NCI-H187 (cell line): ENCODE measurements around the gene FHIT.

Experiments used
- DNase-seq, 2 experiments: peaks; one replicate each; lab custom pipeline; 2025; lab: John Stamatoyannopoulos, UW

FHIT gene

DNA sequence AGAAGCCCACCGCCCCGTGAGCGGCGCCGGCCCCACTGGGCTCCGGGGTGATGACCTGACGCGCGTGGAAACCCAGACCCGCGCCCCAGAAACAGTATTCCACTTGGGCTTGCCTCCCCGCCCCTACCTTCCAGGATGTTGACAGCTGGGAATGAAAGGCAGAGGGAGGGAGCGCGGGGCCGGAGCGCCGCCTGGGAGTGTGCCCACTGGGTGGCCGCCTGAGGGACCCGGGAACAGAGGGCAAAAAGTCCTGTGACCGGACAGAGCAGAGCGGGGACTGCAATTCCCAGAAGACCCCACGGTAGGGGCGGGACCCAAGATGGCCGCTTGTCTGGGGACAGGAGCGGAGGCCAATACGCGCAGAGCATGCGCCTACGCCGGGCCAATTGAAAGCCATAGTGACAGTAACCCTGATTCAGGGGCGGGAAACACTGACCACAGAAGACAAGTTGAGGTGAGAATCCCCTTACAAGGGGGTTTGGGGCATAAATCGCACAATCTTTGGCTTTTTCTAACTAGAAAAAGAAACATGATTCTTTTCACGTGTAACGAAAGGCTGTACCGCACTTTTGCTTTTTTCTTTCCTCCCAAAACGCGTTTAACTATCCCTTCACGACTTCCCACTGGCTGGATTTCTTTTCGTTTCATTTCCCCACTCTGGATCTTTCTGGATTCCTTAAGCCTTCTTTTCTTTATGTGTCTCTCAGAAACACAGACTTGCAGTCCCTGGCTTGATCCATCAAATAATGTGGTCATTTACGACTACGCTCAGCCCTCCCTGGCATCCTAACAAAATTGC is at the start of gene FHIT:
Gene FHIT (minus strand): TSS at position 279 of the 799 bp plus-strand sequence.
- DNase-seq = peak; percentile 27 to 75

DNA sequence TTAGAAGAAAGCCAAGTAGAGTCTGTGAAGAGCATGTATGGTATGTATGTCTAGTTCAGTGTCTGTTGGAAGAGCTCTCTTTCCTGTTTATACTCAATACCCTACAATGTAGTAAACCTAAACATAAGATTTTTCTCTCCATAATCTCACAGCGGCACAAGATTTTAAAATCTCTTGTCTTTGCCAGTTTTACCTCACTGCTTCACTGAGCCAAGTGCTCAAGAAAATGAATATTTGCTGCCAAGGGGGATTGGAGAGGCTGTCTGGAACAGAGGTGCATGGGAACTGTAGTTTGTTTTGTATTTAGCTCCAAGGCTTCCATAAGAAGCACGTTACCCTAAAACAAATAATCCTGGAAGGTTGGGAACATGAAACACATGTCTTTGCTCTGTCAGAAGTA is 49.5 kb upstream of the FHIT start:
- DNase-seq = no peak

DNA sequence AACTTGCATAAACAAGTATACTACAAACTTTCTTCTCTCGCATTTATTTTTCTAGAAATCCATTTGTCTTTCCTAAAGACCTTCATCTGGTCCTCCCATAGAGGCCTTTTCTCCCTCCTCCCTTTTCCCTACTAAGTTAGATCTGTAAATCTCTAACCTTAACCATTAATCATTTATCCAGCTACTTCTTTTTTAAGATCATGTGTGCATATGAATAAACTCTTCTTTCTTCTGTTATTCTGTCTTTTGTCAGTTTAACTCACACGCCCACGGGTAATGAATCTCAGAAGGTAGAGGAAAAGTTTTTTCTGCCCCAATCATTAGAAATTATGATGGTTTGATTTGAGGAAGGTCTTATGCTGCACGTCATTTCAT is 48.7 kb upstream of the FHIT start:
- no peak for DNase-seq

DNA sequence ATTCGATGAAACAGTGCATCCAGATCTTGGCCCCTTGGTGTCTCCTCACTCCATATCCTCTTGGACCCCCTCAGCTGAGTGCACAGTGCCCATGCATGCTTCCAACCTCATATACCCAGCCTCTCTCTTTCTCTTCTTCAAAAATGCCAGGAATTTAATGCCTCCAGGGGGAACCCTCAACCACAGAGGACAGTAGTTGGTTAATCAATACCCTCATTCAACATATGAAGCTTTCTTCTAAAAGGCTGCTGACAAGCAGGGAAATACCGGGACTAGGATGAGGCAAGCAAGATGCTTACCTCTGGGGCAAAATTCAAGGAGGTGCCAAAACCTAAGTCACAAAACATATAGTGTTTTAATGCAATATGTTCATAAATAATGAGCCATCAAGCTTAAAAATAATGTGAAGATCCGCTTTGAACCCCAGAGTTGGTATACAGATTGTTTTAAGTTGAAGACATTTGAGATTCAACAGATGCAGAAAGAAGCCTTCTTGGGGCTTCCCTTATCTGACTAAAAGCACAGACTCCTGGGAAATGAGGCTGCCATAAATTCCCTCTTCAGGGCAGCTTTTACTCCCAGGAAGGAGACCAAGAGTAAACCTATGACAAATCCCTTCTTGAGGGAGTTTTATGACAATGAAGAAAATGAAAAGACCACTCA is 48.2 kb upstream of the FHIT start:
- no peak for DNase-seq

DNA sequence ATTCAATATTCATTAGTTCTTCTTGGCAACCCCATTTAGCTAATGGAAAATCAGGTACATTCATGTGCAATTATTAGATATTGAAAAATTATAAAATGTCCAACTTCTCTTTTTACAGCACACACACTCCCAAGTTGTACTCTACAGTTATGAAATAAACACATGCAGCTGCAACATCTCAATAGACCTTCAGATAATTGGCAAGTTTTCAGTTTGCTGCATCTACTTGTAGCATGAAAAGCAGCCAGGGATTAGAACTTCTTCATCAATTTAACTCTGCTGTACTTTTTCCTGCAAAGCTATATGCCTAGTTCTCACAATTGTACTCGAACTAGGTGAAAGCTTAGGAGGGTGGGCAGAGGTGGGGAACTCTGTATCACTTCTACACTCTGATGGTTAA is 46.6 kb upstream of the FHIT start:
- DNase-seq = no peak

DNA sequence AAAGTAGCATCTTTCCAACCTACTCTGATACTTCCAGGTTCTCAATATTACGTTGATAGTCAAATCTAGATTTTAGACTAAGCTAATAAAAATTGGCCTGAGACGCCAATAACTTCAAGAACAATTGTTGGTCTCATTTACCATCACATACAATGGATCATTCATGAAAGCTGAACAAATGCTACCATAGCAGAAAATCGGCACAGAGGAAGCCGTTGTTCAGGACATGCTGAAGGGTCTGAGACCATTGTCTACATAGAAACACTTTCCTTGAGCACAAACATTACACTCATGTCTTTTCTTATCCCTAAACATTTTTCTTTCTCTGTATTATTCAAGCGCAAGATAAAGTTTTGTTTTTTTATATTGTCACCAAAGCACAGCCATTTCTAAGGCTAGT is 37.2 kb upstream of the FHIT start:
- DNase-seq = no peak

DNA sequence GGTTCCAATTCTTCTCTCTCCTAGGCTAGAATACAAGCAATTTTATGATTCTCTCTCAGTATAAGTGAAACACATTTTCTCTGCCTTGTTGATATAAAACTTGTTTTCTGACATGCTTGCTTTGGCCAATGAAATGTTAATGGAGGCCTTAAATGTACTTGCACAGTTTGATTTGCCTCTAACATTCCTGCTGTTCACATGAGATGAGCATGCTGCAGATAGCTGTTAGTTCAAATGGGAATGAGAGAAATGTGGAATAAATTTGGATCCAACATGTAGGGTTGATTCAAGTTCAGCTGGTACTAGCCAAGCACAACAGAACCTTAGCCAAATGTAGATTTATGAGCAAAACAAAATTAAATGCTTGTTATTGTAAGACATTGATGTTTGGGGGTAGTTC is 32.6 kb upstream of the FHIT start:
- no peak for DNase-seq

DNA sequence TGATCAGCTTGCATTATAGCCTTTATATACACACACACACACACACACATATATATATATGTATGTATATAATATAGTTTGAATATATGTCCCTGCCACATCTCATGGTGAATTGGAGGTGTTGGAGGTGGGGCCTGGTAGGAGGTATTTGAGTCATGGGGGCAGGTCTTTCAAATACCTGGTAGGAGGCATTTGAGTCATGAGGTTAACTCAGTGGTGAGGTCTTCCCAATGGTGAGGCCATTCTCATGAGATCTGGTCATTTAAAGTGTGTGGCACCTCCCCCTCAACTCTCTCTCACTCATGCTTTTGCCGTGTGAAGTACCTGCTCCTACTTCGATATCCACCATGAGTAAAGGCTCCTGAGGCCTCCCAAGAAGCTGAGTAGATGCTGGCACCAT is 27.5 kb upstream of the FHIT start:
- DNase-seq = no peak

DNA sequence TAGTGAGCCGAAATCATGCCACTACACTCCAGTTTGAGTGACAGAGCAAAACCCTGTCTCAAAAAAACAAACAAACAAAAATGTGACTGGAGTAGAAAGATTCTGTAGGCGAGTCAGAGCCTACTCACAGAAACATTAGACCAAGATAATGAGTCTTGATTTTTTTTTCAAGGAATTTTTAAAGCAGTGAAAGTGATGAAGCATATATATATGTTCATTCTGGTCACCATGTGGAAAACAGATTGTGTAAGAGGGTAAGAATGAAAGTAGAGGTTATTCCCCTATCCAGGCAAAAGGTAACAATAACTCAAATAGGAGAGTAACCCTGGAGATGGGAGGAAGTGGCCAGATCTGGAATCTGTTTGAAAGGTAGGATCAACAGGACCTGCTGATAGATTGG is 26.2 kb upstream of the FHIT start:
- DNase-seq = no peak

DNA sequence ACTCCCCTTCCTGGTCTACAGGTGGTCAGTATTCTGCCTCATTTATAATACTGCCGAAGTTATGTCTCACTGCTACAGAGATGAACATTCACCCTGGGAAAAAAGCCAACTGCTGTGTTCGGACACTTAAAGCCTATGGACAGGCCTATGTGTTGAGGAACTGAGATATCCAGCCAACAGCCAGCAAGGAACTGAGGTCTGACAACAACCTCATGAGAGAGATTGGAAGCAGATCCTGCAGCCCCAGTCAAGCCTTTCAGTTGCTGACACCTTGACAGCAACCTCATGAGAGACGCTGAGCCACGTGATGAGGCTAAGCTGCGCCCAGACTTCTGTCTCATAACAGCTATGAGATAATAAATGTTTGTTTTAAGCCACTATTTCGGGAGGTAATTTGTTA is 18.2 kb upstream of the FHIT start:
- no peak for DNase-seq

DNA sequence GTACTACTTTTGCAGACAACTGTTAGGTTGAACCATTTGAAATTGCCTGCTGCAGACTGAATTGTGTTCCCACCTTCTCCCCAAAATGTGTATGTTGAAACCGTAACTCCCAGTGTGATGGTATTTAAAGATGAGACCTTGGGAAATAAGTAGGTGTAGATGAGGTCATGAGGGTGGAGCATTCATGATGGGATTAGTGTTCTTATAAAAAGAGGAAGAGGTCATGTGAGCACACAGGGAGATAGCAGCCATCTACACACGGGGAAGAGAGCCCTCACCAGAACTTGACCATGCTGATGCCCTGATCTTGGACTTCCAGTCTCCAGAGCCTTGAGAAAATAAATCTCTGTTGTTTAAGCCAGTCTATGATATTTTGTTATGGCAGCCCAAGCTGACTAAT is 17.4 kb upstream of the FHIT start:
- DNase-seq = no peak

DNA sequence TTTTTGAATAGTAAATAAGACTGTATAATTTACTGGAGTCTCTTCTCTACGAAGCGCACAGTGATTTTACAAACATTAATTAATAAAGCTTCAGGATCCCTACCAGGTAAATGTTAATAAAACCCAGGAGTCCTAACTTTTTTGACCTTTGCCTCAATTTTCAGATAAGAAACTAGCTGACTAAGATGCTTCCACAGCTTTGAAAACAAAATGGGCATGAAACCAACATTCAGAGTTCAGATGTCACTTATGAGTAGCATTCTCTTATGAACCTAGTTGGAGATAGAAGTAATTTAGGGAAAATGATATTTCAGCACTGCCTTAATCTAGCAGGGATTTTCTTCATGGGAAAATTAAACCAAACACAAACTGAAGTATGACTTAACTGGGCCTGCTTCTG is 13.0 kb upstream of the FHIT start:
- DNase-seq = no peak

DNA sequence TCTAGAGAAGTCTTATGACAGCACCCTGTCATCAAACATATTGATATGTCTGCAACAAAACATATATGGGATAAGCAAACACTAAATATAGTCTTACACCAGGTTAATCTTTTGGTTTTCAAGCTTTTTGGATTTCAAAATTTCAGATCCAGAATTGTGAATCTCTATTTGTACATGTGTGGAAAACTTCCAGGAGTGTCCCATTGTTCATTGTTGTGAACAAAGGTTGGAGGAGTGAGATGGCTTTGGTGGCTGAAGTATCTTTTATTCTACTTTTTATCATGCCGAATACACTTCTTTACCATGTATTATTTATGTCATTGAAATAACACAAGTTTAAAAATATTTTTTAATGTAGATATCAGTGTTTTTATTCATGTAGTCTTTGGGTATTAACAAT is 5.9 kb upstream of the FHIT start:
- no peak for DNase-seq

DNA sequence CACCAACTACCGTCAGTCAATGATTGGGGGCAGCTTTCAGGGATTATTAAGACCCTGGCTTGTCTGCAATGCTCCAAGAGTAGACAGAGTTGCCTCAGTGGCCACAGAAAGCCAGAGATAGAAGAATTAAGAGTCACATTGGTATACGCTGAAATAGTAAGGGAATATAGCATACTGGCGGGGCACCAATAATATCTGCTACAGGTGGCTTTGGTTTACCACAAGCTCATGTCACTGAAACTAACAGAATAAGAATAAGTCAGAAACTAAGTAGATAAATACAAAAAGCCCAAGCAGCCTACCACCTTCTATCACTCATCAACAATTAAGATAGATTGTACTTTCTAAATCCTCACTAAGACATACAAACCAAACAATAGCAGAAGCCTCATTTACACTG is 2.5 kb upstream of the FHIT start:
- DNase-seq = no peak

DNA sequence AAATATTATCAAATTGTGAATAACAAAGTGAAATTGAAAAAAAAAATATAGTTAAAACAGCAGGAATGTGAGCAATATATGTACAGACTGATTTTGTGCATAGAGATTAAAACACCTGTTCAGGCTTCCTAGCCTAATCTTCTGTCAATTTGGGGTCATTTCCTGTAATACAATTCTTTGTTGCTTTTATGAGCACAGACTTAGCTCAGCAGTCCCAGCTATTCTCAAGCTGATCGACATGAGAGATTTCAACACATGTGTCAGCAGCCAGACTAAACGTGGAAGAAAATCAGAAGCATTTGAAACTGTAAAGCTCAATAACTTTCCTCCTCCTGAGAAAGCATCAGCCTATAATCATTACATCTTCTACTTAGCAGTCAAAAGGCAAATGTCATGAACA is 1.6 kb upstream of the FHIT start:
- no peak for DNase-seq

DNA sequence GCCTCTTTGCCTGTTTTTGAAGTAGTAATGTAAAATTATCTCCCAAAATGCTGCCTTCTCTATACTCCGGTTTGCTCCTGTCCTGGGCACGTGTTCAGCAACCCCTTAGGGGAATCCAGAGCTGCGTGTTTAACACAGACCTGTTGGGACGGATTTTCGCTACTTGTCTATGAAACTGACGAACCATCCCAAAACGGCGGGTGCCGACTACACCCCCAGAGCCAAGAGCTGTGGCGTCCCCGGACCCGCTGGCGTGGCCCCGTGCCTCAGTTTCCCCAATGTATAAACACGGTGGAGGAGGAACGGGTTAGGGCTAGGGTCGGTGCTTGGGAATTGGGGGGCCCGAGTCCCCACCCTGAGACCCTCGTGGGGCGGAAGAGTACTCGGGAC is 473 bp downstream of the FHIT start:
- DNase-seq = no peak

DNA sequence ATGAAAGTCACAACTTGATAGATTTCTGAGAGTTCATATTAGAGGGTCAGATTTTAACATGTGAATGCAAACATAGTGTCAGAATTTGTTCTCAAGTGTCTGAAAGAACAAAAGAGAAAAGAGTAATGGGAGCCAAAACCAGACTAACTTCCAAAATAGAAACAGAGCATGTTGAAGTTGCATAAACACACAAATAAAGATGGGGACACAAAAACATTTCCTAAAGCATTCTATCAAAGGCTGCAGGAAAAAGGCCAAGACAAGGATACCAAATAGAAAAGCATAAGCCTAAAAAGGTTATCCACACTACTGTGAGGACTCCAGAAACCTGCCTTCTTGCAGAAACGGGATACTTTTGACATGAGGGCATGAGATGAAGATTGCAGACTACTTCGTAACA is 2.8 kb downstream of the FHIT start:
- DNase-seq = no peak

DNA sequence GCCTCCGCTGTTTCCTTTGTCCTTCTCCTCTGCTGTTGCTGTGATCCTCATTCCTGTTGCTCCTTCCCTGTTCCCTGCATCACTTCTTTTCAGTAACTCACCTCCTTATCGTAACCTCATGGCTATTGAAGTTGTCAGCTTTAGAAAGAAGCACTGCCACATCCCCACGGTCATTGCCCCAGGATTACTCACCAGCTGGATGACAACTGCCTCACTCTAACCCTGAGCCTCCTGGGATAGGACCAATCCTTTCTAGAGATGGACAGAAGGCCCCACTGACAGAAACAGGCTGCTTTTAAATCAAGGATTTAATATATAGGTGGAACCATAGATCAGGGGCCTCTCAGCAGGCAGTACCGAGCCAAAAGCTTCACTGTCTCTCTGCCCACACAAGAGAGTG is 4.1 kb downstream of the FHIT start:
- DNase-seq = no peak

DNA sequence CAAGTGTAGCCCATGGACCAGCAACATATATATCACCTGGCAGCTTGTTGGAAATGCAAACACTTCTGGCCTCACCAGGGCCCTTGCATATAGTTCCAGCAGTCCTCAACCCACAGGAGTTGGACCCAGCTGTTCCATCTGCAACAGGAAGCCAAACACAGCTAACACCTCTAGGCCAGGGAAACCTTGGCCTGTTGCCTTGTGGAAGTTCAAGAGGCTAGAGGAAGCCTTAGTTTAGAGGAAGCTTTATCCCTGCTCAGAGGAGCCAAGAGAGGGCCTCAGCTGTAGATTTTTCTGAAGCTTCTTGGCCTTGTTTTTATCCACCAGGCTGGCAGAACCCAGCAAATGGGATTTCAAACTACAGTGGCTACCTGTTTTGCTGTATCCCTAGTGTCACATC is 11.4 kb downstream of the FHIT start:
- DNase-seq = no peak

DNA sequence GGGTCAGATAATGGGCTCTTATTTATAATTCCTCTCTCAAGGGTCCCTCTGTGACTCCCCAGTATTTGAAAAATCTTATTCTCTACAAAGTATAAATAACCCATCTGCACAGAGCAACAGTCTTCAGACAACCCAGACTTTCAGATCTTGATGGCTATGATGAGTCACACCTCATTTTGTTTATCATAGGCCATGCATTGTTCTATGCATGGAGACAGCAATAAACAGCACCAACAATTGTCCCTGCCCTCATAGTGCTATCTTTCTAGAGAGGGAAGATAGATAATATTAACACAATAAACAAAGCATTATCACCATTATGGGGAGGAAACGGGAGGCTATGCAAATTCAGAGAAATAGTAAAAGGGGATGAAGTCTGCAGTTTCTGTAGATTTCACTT is 13.4 kb downstream of the FHIT start:
- DNase-seq = no peak

DNA sequence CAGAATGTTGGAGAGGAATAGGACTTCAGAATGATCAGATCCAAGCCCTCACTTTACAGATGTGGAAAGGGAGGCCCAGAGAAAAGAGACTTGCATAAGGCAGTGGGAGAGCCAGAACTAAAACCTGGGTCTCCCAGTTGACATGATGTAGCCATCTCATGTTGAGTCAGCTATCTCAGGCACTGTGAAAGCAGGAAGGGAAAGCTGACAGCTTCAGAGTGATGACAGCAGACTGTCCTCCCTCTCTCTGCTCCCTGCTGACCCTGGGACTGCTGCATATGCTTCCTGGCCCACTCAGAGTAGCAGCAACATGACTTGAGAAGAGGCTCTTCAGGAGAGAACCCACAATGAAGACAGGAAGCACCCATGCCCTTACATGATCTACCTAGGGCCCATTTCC is 14.7 kb downstream of the FHIT start:
- no peak for DNase-seq

DNA sequence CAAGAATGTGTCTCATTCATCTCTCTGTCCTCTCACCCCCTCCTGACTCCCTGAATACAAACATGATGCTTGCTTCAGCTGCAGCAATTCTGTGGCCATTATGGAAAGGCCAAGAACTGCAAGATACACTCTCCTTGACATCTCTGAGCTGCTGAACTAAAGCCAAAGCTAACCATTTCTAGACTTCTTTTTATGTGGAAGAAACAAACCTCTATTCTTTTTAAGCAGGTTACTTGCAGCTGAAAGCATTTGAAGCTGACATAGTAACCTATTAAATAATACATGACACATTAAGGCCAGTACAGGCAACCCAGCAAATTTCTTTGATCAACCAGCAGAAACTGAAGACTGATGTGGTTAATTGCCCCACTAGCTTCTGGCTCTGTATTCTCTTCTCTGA is 17.5 kb downstream of the FHIT start:
- DNase-seq = no peak

DNA sequence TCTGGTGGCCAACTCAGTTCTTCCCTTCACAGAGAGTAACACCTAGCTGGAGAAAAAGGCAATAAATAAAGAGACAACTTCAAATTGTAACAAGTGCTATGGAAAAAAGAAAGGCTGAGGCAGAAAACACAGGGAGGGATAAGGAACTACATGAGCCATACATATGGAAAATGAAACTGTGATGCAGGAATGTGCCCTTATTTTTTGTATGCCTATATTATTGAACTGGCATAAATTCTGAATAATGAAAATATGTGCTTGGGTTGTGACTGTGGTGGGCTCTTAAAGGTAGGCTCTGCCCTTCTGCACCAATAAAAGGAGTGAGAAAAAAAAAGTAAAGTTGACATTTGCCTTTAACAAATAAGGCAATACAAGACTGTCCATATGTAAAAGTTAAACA is 19.6 kb downstream of the FHIT start:
- DNase-seq = no peak

DNA sequence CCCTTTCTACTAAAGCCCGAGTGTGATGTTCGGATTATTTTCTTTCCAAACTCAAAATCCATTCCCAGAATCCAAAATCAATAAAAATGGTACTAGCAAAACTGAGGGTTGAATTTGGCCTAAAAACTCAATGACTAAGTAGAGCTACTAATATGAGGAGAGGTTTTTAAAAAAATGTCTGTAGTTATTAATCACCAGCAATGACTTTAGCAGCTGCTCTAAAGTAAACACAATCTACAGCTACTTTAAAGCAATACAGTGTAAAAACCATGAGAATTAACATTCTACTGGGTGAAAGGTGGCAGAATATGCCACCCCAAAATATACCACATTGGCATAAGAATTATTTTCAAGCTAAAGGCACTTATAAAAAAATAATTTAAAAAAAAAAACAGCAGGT is 23.5 kb downstream of the FHIT start:
- DNase-seq = no peak
